Mesendoderm (in vitro differentiated cells): Measurements from ENCODE around the gene VIM.

Experiments used
- DNase-seq: peaks from one replicate; pipeline ENCODE4 v3.0.0; 2013
- H2AK5ac ChIP-seq: 2 replicates; pipeline ENCODE4 v1.6.1; 2013; ENCODE audit warnings: low read length, inconsistent platforms
- H2BK120ac ChIP-seq: 2 replicates; pipeline ENCODE4 v1.6.1; 2013; ENCODE audit warnings: low read depth, mild to moderate bottlenecking, low read length, moderate library complexity, mixed read lengths
- H2BK15ac ChIP-seq: replicated peaks from 2 replicates; pipeline ENCODE4 v1.6.1; 2013; ENCODE audit warnings: low read depth, mild to moderate bottlenecking, moderate library complexity
- H2BK5ac ChIP-seq: 2 replicates; pipeline ENCODE4 v1.6.1; 2013; ENCODE audit warnings: low read length, inconsistent platforms
- H3K18ac ChIP-seq: 2 replicates; pipeline ENCODE4 v1.6.1; 2013; ENCODE audit warnings: mild to moderate bottlenecking, low read length, mixed read lengths
- H3K23ac ChIP-seq: one replicate; pipeline ENCODE4 v1.6.1; 2013; ENCODE audit warnings: low read length
- H3K27ac ChIP-seq: 2 replicates; pipeline ENCODE4 v1.5.1; 2013; ENCODE audit warnings: low read depth, mild to moderate bottlenecking, inconsistent platforms, low read length, moderate library complexity
- H3K27me3 ChIP-seq: 2 replicates; pipeline ENCODE4 v1.6.1; 2013; ENCODE audit warnings: low read length, control low read depth, mild to moderate bottlenecking, inconsistent platforms; ENCODE audit not compliant: insufficient read depth, poor library complexity
- H3K36me3 ChIP-seq: 2 replicates; pipeline ENCODE4 v1.6.1; 2013; ENCODE audit warnings: low read length, inconsistent platforms; ENCODE audit not compliant: control insufficient read depth, insufficient read depth
- H3K4ac ChIP-seq: one replicate; pipeline ENCODE4 v1.6.1; 2013; ENCODE audit warnings: low read depth, mild to moderate bottlenecking, low read length, moderate library complexity
- H3K4me1 ChIP-seq: 2 replicates; pipeline ENCODE4 v1.6.1; 2013; ENCODE audit warnings: low read depth, low read length, inconsistent platforms; ENCODE audit not compliant: control insufficient read depth
- H3K4me2 ChIP-seq: 2 replicates; pipeline ENCODE4 v1.6.1; 2013; ENCODE audit warnings: low read length
- H3K4me3 ChIP-seq: 2 replicates; pipeline ENCODE4 v1.5.1; 2013; ENCODE audit warnings: mild to moderate bottlenecking, low read length
- H3K56ac ChIP-seq: one replicate; pipeline ENCODE4 v1.6.1; 2013; ENCODE audit warnings: low read length
- H3K79me1 ChIP-seq: 2 replicates; pipeline ENCODE4 v1.6.1; 2013; ENCODE audit warnings: low read length, inconsistent platforms
- H3K79me2 ChIP-seq: 2 replicates; pipeline ENCODE4 v1.6.1; 2013; ENCODE audit warnings: mild to moderate bottlenecking, low read length; ENCODE audit not compliant: control insufficient read depth, insufficient read depth
- H3K9ac ChIP-seq: 2 replicates; pipeline ENCODE4 v1.6.1; 2013; ENCODE audit warnings: low read length, inconsistent platforms
- H4K5ac ChIP-seq: one replicate; pipeline ENCODE4 v1.6.1; 2013; ENCODE audit warnings: low read length
- H4K8ac ChIP-seq: one replicate; pipeline ENCODE4 v1.6.1; 2013; ENCODE audit warnings: low read depth, mild to moderate bottlenecking, control low read depth, low read length, moderate library complexity
- WGBS: extraction: QIAGEN DNeasy Blood & Tissue Kit; methylation state at CpG from one replicate; pipeline ENCODE4 v1.1.7; 2013; ENCODE audit warnings: low lambda C conversion rate, missing lambda C conversion rate; ENCODE audit not compliant: insufficient coverage; ENCODE audit errors: extremely low coverage; 5-methylcytosine and 5-hydroxymethylcytosine counted together

Gene VIM

GRCh38 chr10:17185873-17186272, 42.2 kb upstream of the VIM start:
- Histone ChIP-seq H2BK15ac (no peak overlapping the region), H2AK5ac (no peak overlapping the region), H3K27ac (no peak overlapping the region), H4K5ac (no peak overlapping the region), H3K23ac (no peak overlapping the region), H3K36me3 (no peaks in the 10 kb centered on the region), H3K9ac (no peak overlapping the region), H3K27me3 (no peaks in the 10 kb centered on the region), H3K18ac (no peak overlapping the region), H3K79me2 (no peaks in the 10 kb centered on the region), H3K4me1 (no peaks in the 10 kb centered on the region), H3K4ac (no peak overlapping the region), H3K4me3 (no peak overlapping the region), H4K8ac (no peak overlapping the region), H3K79me1 (no peaks in the 10 kb centered on the region), H3K56ac (no peak overlapping the region), H2BK5ac (no peak overlapping the region), H2BK120ac (no peak overlapping the region), H3K4me2 (no peak overlapping the region)
- WGBS = no CpG with 5 or more reads among the region's 3 CpGs
- no peak for DNase-seq

- no peaks in the 10 kb centered on the region for H3K36me3 ChIP-seq
- no peaks in the 10 kb centered on the region for H3K27me3 ChIP-seq
- no peak overlapping the region for H2BK5ac ChIP-seq
- no peak overlapping the region for H4K5ac ChIP-seq
- no peak overlapping the region for H3K4ac ChIP-seq
- H3K27ac ChIP-seq = no peak overlapping the region
- no peak overlapping the region for H2BK120ac ChIP-seq
- DNase-seq = no peak
- no peak overlapping the region for H3K4me2 ChIP-seq
- H3K79me2 ChIP-seq = peaks cover 2% of the 10 kb centered on the region
- no peak overlapping the region for H3K4me3 ChIP-seq
- H3K79me1 ChIP-seq = peaks cover 6% of the 10 kb centered on the region
- no peak overlapping the region for H3K23ac ChIP-seq
- no peak overlapping the region for H4K8ac ChIP-seq
- H3K9ac ChIP-seq = no peak overlapping the region
- WGBS = no CpG with 5 or more reads among the region's 3 CpGs
- no peak overlapping the region for H3K56ac ChIP-seq
- no peak overlapping the region for H3K18ac ChIP-seq
- H2AK5ac ChIP-seq = no peak overlapping the region
- H3K4me1 ChIP-seq = no peaks in the 10 kb centered on the region
- H2BK15ac ChIP-seq = no peak overlapping the region
These were observed 39.3 kb upstream of the VIM start for GRCh38 chr10:17188644-17189172.

- Histone ChIP-seq H3K79me1 (peaks cover 6% of the 10 kb centered on the region), H3K27me3 (no peaks in the 10 kb centered on the region), H3K4me3 (no peak overlapping the region), H3K9ac (no peak overlapping the region), H4K5ac (no peak overlapping the region), H3K79me2 (peaks cover 2% of the 10 kb centered on the region), H3K23ac (no peak overlapping the region), H3K4ac (no peak overlapping the region), H2BK15ac (no peak overlapping the region), H2BK5ac (no peak overlapping the region), H3K27ac (no peak overlapping the region), H3K56ac (no peak overlapping the region), H4K8ac (no peak overlapping the region), H2AK5ac (no peak overlapping the region), H3K4me2 (no peak overlapping the region), H3K36me3 (no peaks in the 10 kb centered on the region), H3K18ac (no peak overlapping the region), H2BK120ac (no peak overlapping the region), H3K4me1 (no peaks in the 10 kb centered on the region)
- no peak for DNase-seq
- no CpG with 5 or more reads among the region's 2 CpGs for WGBS
These were observed 37.4 kb upstream of the VIM start for GRCh38 chr10:17190602-17191001.

GRCh38 chr10:17195083-17195482, 33.0 kb upstream of the VIM start:
- Histone ChIP-seq H3K79me2 (peaks cover 2% of the 10 kb centered on the region), H2BK5ac (no peak overlapping the region), H3K27ac (no peak overlapping the region), H3K4me1 (no peaks in the 10 kb centered on the region), H3K23ac (no peak overlapping the region), H3K27me3 (no peaks in the 10 kb centered on the region), H3K36me3 (no peaks in the 10 kb centered on the region), H3K9ac (no peak overlapping the region), H2BK120ac (no peak overlapping the region), H3K4me3 (no peak overlapping the region), H3K56ac (no peak overlapping the region), H3K4ac (no peak overlapping the region), H4K8ac (no peak overlapping the region), H3K4me2 (no peak overlapping the region), H3K18ac (no peak overlapping the region), H2AK5ac (no peak overlapping the region), H3K79me1 (peaks cover 9% of the 10 kb centered on the region), H2BK15ac (no peak overlapping the region), H4K5ac (no peak overlapping the region)
- WGBS = no CpG with 5 or more reads among the region's 5 CpGs
- DNase-seq = no peak

GRCh38 chr10:17196045-17196444, 32.0 kb upstream of the VIM start:
- no peak overlapping the region for H4K8ac ChIP-seq
- no peak overlapping the region for H3K4ac ChIP-seq
- H3K4me1 ChIP-seq = no peaks in the 10 kb centered on the region
- no peaks in the 10 kb centered on the region for H3K27me3 ChIP-seq
- no peak overlapping the region for H2BK120ac ChIP-seq
- no peak overlapping the region for H3K18ac ChIP-seq
- no peaks in the 10 kb centered on the region for H3K36me3 ChIP-seq
- no peak overlapping the region for H3K23ac ChIP-seq
- H3K27ac ChIP-seq = no peak overlapping the region
- H3K79me1 ChIP-seq = peaks cover 9% of the 10 kb centered on the region
- H3K4me3 ChIP-seq = no peak overlapping the region
- H2AK5ac ChIP-seq = no peak overlapping the region
- no peak overlapping the region for H4K5ac ChIP-seq
- DNase-seq = no peak
- H2BK5ac ChIP-seq = no peak overlapping the region
- H2BK15ac ChIP-seq = no peak overlapping the region
- H3K9ac ChIP-seq = no peak overlapping the region
- H3K79me2 ChIP-seq = peaks cover 2% of the 10 kb centered on the region
- H3K56ac ChIP-seq = no peak overlapping the region
- no CpG with 5 or more reads among the region's 2 CpGs for WGBS
- no peak overlapping the region for H3K4me2 ChIP-seq

GRCh38 chr10:17196573-17196972, 31.5 kb upstream of the VIM start:
- Histone ChIP-seq H4K8ac (no peak overlapping the region), H3K4me1 (no peaks in the 10 kb centered on the region), H3K4me2 (no peak overlapping the region), H3K9ac (no peak overlapping the region), H3K36me3 (no peaks in the 10 kb centered on the region), H3K18ac (no peak overlapping the region), H2BK15ac (no peak overlapping the region), H2BK5ac (no peak overlapping the region), H3K27ac (no peak overlapping the region), H3K4ac (no peak overlapping the region), H4K5ac (no peak overlapping the region), H3K79me1 (peaks cover 6% of the 10 kb centered on the region), H3K56ac (no peak overlapping the region), H3K27me3 (no peaks in the 10 kb centered on the region), H2AK5ac (no peak overlapping the region), H3K79me2 (peaks cover 2% of the 10 kb centered on the region), H2BK120ac (no peak overlapping the region), H3K4me3 (no peak overlapping the region), H3K23ac (no peak overlapping the region)
- WGBS = no CpG with 5 or more reads among the region's 3 CpGs
- DNase-seq = no peak
